ENCODE measurements around the gene RPS17. TPM values are rescaled to one million over a fixed set of nuclear protein-coding genes. Genes with fewer than 3 reads are reported as not detected.

The RPS17 gene
- total RNA-seq, 1 experiment from 2014 or later: 2,241 TPM

GRCh38 chr15:82587805-82588204, 47.5 kb upstream of the RPS17 start (continued):
- TF ChIP-seq AR (CRISPR knock-in tag; IDR thresholded peaks at IDR 0.05) (no peak), ZNF396 (CRISPR knock-in tag; IDR thresholded peaks at IDR 0.05; ENCODE audit: borderline replicate concordance) (no peak), CREM (CRISPR knock-in tag; IDR thresholded peaks at IDR 0.05) (no peak), MAX (CRISPR knock-in tag; IDR thresholded peaks at IDR 0.05) (no peak), AFF4 (CRISPR knock-in tag; IDR thresholded peaks at IDR 0.05; ENCODE audit: borderline replicate concordance) (no peak)

GRCh38 chr15:82585072-82585471, 44.8 kb upstream of the RPS17 start:
- ATAC-seq (peak; percentile 55), DNase-seq (ENCODE audit: low spot score) (no peak)
- Mint-ChIP-seq H3K27ac (peak overlapping the region; percentile 47; the same call in 1 of the 2 replicates), H3K4me1 (peaks cover 29% of the 10 kb centered on the region), H3K4me3 (no peak overlapping the region; the same call in 1 of the 2 replicates), H3K9me3 (no peaks in the 10 kb centered on the region), H3K27me3 (ENCODE audit: low read depth) (no peaks in the 10 kb centered on the region; the same call in 1 of the 2 replicates), H3K36me3 (no peaks in the 10 kb centered on the region)
- no peak for TF ChIP-seq SMAD3 (CRISPR knock-in tag; IDR thresholded peaks at IDR 0.05; ENCODE audit: borderline replicate concordance)
- no peak for TF ChIP-seq ATF6 (CRISPR knock-in tag; IDR thresholded peaks at IDR 0.05)
- no peak for TF ChIP-seq ATF2 (CRISPR knock-in tag; IDR thresholded peaks at IDR 0.05; ENCODE audit: borderline replicate concordance, low read depth)
- CTCF ChIA-PET: interaction anchor here (0.8 to 2.0 kb wide), 6 partner anchors 13 to 264 kb away, joined by 3 to 8 read pairs (median 6); partner anchors contain the start of gene RPS17
- POLR2A ChIA-PET: interaction anchor here (0.6 to 0.7 kb wide), 2 partner anchors 18 to 323 kb away, joined by 3 to 5 read pairs; partner anchors contain the start of genes EFL1 and SAXO2

- peaks cover 9% of the 10 kb centered on the region for H3K4me1 Mint-ChIP-seq
- no peak overlapping the region for H3K27ac Mint-ChIP-seq
- DNase-seq (ENCODE audit: low spot score) (no peak), ATAC-seq (no peak)
- CTCF ChIA-PET: no interaction called here
- no peaks in the 10 kb centered on the region for H3K9me3 Mint-ChIP-seq
- H3K27me3 Mint-ChIP-seq (ENCODE audit: low read depth): peaks cover 3% of the 10 kb centered on the region
- no peak overlapping the region for H3K4me3 Mint-ChIP-seq
- POLR2A ChIA-PET: no interaction called here
- H3K36me3 Mint-ChIP-seq: no peaks in the 10 kb centered on the region
- TF ChIP-seq JAZF1 (CRISPR knock-in tag; IDR thresholded peaks at IDR 0.05): no peak
- TF ChIP-seq HMGA2 (CRISPR knock-in tag; IDR thresholded peaks at IDR 0.05): no peak
- TF ChIP-seq ETV6 (CRISPR knock-in tag; IDR thresholded peaks at IDR 0.05): no peak
- TF ChIP-seq ZNF396 (CRISPR knock-in tag; IDR thresholded peaks at IDR 0.05; ENCODE audit: borderline replicate concordance): no peak
- no peak for TF ChIP-seq IRF1 (CRISPR knock-in tag; IDR thresholded peaks at IDR 0.05)
- TF ChIP-seq E2F5 (CRISPR knock-in tag; IDR thresholded peaks at IDR 0.05): no peak
- no peak for TF ChIP-seq GRHL2 (CRISPR knock-in tag; IDR thresholded peaks at IDR 0.05; ENCODE audit: insufficient replicate concordance, severe bottlenecking)
- TF ChIP-seq RORB (CRISPR knock-in tag; IDR thresholded peaks at IDR 0.05): no peak
- no peak for TF ChIP-seq NFYB (CRISPR knock-in tag; conservative IDR thresholded peaks at IDR 0.05; ENCODE audit: low read depth)
- TF ChIP-seq OVOL2 (CRISPR knock-in tag; IDR thresholded peaks at IDR 0.05; ENCODE audit: borderline replicate concordance): no peak
- no peak for TF ChIP-seq NFATC4 (CRISPR knock-in tag; IDR thresholded peaks at IDR 0.05)
- no peak for TF ChIP-seq CREM (CRISPR knock-in tag; IDR thresholded peaks at IDR 0.05)
- TF ChIP-seq RELA (CRISPR knock-in tag; IDR thresholded peaks at IDR 0.05; ENCODE audit: borderline replicate concordance): no peak
Measured at GRCh38 chr15:82580713-82581112, 40.5 kb upstream of the RPS17 start.

Measured in WTC11 (cell line).